VCaP (cell line): ENCODE results near the gene RAF1.

Source experiments
- H3K27ac ChIP-seq: fragments of 450-650 bp; 2 replicates; pipeline ENCODE4 v1.5.1; 2017
- TF ChIP-seq, protein P1 (sequence below): fragments of 450-650 bp; conservative IDR thresholded peaks from 2 replicates; pipeline ENCODE4 v1.5.1; 2017; ENCODE audit warnings: mild to moderate bottlenecking, moderate library complexity

The RAF1 gene

DNA sequence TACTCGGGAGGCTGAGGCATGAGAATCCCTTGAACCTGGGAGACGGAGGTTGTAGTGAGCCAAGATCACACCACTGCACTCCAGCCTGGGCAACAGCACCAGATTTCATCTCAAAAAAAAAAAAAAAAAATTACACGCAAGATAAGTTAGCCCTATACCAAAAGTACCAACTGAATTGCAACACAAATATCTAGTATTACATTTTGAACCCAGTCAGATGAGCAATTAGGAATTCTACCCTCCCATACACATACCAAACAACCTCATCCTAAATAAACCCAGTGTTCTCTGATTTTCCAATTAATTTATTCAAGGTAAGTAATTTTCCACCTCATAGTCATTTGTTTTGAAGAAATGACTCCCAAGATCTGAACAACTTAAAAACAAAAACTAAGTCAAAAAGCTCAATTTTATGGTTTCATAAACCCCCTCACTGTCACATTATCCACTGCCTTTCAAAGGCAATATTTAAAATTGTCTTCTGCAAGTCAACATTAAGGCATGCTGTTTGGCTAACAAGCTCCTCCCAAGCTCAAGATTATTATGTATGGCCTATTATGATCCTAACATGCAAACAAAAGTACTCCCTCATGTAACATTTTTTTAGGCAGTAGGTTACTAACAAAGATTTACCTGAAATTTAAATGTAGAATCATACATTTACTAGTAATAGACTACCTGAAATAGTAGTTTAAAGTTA, 4.5 kb downstream of the RAF1 start:
- no peak overlapping the region; the same call in 1 of the 2 replicates for H3K27ac ChIP-seq
- TF ChIP-seq, protein P1, sequence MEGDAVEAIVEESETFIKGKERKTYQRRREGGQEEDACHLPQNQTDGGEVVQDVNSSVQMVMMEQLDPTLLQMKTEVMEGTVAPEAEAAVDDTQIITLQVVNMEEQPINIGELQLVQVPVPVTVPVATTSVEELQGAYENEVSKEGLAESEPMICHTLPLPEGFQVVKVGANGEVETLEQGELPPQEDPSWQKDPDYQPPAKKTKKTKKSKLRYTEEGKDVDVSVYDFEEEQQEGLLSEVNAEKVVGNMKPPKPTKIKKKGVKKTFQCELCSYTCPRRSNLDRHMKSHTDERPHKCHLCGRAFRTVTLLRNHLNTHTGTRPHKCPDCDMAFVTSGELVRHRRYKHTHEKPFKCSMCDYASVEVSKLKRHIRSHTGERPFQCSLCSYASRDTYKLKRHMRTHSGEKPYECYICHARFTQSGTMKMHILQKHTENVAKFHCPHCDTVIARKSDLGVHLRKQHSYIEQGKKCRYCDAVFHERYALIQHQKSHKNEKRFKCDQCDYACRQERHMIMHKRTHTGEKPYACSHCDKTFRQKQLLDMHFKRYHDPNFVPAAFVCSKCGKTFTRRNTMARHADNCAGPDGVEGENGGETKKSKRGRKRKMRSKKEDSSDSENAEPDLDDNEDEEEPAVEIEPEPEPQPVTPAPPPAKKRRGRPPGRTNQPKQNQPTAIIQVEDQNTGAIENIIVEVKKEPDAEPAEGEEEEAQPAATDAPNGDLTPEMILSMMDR = no peak

DNA sequence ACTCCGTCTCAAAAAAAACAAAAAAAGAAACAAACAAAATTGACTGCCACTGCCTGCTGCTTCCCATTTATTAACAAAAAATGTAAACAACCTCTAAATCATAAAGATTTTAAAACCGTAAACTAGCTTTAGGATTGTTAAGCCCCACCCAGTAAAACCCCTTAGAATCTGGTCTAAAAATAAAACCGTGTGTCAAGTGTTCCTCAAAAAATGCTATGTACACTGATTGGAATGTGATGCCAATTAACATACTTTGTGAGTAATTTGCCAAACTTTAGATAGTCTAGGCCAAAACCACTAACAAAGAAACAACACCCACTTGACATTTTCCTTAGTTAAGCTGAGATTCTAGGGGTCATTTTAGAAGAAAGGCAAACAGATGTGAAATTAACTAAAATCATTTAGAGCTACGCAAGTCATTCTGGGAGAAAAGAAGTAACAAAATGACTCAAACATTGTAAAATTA, 5.3 kb downstream of the RAF1 start:
- TF ChIP-seq, protein P1 = no peak
- no peak overlapping the region; the same call in 1 of the 2 replicates for H3K27ac ChIP-seq

DNA sequence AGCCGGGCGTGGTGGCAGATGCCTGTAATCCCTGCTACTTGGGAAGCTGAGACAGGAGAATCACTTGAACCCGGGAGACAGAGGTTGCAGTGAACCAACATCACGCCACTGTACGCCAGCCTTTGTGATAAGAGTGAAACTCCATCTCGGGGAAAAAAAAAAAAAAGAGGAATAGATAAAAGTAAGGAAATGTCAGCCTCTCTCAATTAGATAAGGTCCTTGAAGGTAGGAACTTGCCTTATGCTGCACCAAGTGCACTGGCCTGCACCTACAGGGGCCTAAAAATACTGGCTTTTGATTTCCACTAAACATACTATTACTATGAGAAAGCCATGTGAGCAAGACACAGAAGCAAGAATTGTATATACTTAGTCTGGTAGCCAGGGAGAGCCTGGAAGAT, 7.1 kb downstream of the RAF1 start:
- H3K27ac ChIP-seq = no peak overlapping the region
- TF ChIP-seq, protein P1 = no peak

DNA sequence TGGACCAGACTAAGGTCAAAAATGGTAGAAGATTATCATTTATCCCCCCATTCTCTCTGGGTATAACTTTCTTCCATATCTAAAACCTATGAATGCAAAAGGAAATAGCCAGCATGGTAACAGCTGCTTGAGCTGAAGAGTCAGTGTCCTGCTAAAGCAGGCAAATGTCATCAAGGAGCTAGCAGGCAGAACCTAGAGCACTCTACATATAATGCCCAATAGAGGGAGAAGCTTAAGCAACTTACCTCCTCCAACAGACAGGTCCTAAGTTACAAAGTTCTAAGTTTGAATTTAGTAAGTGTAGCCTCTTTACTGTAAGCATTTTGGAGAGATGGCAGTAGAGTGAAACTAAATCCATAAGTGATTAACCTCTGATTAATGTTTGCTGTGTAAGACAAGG, 7.7 kb downstream of the RAF1 start:
- H3K27ac ChIP-seq = no peak overlapping the region
- TF ChIP-seq, protein P1 = no peak

DNA sequence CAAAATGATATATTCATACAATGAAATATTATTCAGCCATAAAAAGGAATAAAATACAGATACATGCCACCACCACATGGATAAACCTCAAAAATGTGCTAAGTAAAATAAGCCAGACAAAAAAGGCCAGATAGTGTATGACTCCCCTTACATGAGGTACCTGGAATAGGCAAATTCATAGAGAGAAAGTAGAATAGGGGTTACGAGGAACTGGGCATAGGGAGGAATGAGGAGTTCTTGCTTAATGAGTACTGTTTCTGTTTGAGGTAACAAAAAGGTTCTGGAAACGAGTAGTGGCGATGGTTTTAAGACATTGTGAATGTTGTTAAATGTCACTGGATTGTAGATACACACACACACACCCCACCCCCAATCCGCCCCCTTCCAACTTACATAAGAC, 8.2 kb downstream of the RAF1 start:
- TF ChIP-seq, protein P1 = no peak

DNA sequence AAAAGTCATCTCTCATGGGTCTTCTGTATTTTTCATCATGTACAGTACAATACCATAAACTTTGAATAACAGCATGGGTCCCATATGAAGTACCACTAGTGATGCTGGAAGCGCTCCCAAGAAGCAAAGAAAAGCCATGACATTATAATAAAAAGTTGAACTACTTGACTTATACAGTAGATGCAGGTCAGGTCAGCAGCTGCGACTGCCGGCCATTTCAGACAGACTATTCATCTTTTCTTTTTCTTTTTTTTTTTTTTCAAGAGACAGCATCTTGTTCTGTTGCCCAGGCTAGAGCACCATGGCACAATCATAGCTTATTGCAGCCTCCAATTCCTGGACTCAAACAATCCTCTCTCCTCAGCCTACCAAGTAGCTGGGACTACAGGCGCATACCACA, 10.2 kb downstream of the RAF1 start:
- TF ChIP-seq, protein P1 = no peak
- H3K27ac ChIP-seq = no peak overlapping the region

More for the DNA sequence above, 8.2 kb downstream of the RAF1 start:
- H3K27ac ChIP-seq = no peak overlapping the region

DNA sequence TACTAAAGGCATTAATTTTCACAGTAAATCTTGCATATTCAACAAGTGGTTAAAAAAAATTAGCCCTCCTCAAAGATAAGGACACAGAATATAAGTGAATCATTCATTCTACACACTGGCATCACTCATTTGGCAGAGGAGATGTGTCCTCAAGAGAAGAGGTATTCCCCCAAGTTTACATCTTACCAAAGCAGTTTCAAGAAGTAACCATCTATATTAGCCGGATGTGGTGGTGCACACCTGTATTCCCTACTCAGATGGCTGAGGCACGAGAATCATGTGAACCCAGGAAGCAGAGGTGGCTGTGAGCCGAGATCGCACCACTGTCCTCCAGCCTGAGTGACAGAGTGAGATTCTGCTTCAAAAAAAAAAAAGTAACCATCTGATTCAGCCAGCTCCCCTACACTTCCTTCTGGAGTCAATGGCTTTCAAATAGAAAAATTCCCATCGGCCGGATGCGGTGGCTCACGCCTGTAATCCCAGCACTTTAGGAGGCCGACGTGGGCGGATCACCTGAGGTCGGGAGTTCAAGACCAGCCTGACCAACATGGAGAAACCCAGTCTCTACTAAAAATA, 15.4 kb downstream of the RAF1 start:
- H3K27ac ChIP-seq = no peak overlapping the region
- TF ChIP-seq, protein P1 = no peak
